Progenitor cell of endocrine pancreas (in vitro differentiated cells): ENCODE results near the gene AMN. TPM values are rescaled to one million over a fixed set of nuclear protein-coding genes. Genes with fewer than 3 reads are reported as not detected.

Experiments
- DNase-seq: peaks from one replicate; pipeline ENCODE4 v3.0.0; 2021; ENCODE audit warnings: low spot score; ENCODE audit not compliant: unreplicated experiment
- H3K27ac Mint-ChIP-seq: 2 replicates; pipeline ENCODE4 v1.8.0; 2021; ENCODE audit warnings: mild to moderate bottlenecking, moderate library complexity, mixed read lengths
- H3K27me3 Mint-ChIP-seq: 2 replicates; pipeline ENCODE4 v1.8.0; 2021; ENCODE audit warnings: mixed read lengths
- H3K36me3 Mint-ChIP-seq: 2 replicates; pipeline ENCODE4 v1.8.0; 2022; ENCODE audit warnings: mixed read lengths; ENCODE audit not compliant: insufficient read depth
- H3K4me1 Mint-ChIP-seq: 2 replicates; pipeline ENCODE4 v1.8.0; 2021; ENCODE audit warnings: low read depth, mixed read lengths
- H3K4me3 Mint-ChIP-seq: 2 replicates; pipeline ENCODE4 v1.8.0; 2021; ENCODE audit warnings: low read depth, mild to moderate bottlenecking, moderate library complexity, mixed read lengths
- H3K9me3 Mint-ChIP-seq: 2 replicates; pipeline ENCODE4 v1.8.0; 2021; ENCODE audit warnings: low read depth, mixed read lengths
- CTCF ChIP-seq: fragments of 200-600 bp; sonication (generic); IDR thresholded peaks from one replicate; pipeline ENCODE4 v1.5.0; 2021; ENCODE audit warnings: antibody characterized with exemption, mild to moderate bottlenecking; ENCODE audit not compliant: unreplicated experiment
- total RNA-seq: library from RNA; stranded (reverse); gene quantifications from 2 replicates; pipeline ENCODE4 v1.2.1, GENCODE V29; 2021

AMN gene
- total RNA-seq, 1 donor from 2014 or later: 2.5 TPM

- peaks cover 14% of the 10 kb centered on the region for H3K36me3 Mint-ChIP-seq
- DNase-seq: no peak
- H3K27me3 Mint-ChIP-seq: no peaks in the 10 kb centered on the region
- no peak overlapping the region for H3K4me3 Mint-ChIP-seq
- H3K27ac Mint-ChIP-seq: no peak overlapping the region
- TF ChIP-seq CTCF: no peak
- H3K9me3 Mint-ChIP-seq: no peaks in the 10 kb centered on the region
- H3K4me1 Mint-ChIP-seq: no peaks in the 10 kb centered on the region
Measured at GRCh38 chr14:102945346-102946130, 23.1 kb downstream of the AMN start.

GRCh38 chr14:102947321-102948103 lies 25.0 kb downstream of the AMN start:
- peaks cover 22% of the 10 kb centered on the region for H3K36me3 Mint-ChIP-seq
- no peaks in the 10 kb centered on the region for H3K4me1 Mint-ChIP-seq
- DNase-seq: no peak
- no peak for TF ChIP-seq CTCF
- H3K4me3 Mint-ChIP-seq: no peak overlapping the region
- no peaks in the 10 kb centered on the region for H3K9me3 Mint-ChIP-seq
- no peaks in the 10 kb centered on the region for H3K27me3 Mint-ChIP-seq
- no peak overlapping the region for H3K27ac Mint-ChIP-seq

GRCh38 chr14:102948698-102949061 lies 26.2 kb downstream of the AMN start:
- DNase-seq: no peak
- no peaks in the 10 kb centered on the region for H3K9me3 Mint-ChIP-seq
- H3K27ac Mint-ChIP-seq: no peak overlapping the region
- TF ChIP-seq CTCF: no peak
- H3K4me1 Mint-ChIP-seq: no peaks in the 10 kb centered on the region
- no peak overlapping the region for H3K4me3 Mint-ChIP-seq
- no peaks in the 10 kb centered on the region for H3K27me3 Mint-ChIP-seq
- peaks cover 23% of the 10 kb centered on the region for H3K36me3 Mint-ChIP-seq

GRCh38 chr14:102949062-102949800 lies 26.8 kb downstream of the AMN start:
- Mint-ChIP-seq H3K4me3 (no peak overlapping the region), H3K9me3 (no peaks in the 10 kb centered on the region), H3K36me3 (peaks cover 22% of the 10 kb centered on the region), H3K27ac (no peak overlapping the region), H3K27me3 (no peaks in the 10 kb centered on the region), H3K4me1 (no peaks in the 10 kb centered on the region)
- no peak for TF ChIP-seq CTCF
- no peak for DNase-seq

GRCh38 chr14:102949801-102950451 lies 27.5 kb downstream of the AMN start:
- Mint-ChIP-seq H3K36me3 (peaks cover 22% of the 10 kb centered on the region), H3K4me1 (no peaks in the 10 kb centered on the region), H3K4me3 (no peak overlapping the region), H3K9me3 (no peaks in the 10 kb centered on the region), H3K27ac (no peak overlapping the region), H3K27me3 (no peaks in the 10 kb centered on the region)
- no peak for DNase-seq
- no peak for TF ChIP-seq CTCF
